ENCODE results near the gene CCNB2.

DNA sequence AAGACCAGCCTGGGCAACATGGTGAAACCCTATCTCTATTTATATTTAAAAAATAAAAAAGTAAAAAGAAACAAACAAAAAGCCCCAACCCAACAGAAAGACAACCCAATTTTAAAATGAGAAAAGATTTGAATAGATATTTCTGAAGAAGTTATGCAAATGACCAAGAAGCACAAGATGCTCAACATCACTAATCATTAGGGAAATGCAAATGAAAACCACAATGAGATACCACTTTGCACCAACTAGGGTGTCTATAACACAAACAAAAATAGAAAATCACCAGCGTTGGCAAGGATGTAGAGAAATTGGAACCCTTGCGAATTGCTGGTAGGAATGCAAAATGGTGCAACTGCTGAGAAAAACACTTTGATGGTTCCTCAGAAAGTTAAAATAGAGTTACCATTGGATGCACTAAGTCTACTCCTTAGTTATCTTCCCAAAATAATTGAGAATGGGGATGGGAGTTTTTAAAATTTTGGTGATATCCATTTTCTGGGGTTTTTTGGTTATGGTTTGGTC lies 45.8 kb upstream of the CCNB2 start:
- TF ChIP-seq, protein P1, sequence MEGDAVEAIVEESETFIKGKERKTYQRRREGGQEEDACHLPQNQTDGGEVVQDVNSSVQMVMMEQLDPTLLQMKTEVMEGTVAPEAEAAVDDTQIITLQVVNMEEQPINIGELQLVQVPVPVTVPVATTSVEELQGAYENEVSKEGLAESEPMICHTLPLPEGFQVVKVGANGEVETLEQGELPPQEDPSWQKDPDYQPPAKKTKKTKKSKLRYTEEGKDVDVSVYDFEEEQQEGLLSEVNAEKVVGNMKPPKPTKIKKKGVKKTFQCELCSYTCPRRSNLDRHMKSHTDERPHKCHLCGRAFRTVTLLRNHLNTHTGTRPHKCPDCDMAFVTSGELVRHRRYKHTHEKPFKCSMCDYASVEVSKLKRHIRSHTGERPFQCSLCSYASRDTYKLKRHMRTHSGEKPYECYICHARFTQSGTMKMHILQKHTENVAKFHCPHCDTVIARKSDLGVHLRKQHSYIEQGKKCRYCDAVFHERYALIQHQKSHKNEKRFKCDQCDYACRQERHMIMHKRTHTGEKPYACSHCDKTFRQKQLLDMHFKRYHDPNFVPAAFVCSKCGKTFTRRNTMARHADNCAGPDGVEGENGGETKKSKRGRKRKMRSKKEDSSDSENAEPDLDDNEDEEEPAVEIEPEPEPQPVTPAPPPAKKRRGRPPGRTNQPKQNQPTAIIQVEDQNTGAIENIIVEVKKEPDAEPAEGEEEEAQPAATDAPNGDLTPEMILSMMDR (IDR thresholded peaks at IDR 0.05; ENCODE audit: insufficient read depth, low read length, poor library complexity, severe bottlenecking): no peak
- no peak for TF ChIP-seq EZH2phosphoT487 (conservative IDR thresholded peaks at IDR 0.05; ENCODE audit: low read length)
